Osteoblast (primary cell): ENCODE results near the gene OR51S1. TPM values are rescaled to one million over a fixed set of nuclear protein-coding genes. Genes with fewer than 3 reads are reported as not detected.

Experiments
- DNase-seq: peaks from one replicate; pipeline ENCODE4 v3.0.0; 2011; ENCODE audit warnings: low spot score, mixed read lengths; ENCODE audit not compliant: insufficient read length; ENCODE audit errors: missing footprints
- H2AFZ ChIP-seq: 2 replicates; pipeline ENCODE4 v1.6.0; 2011; ENCODE audit warnings: mild to moderate bottlenecking, low read length
- H3K27ac ChIP-seq: 2 replicates; pipeline ENCODE4 v1.5.1; 2011; ENCODE audit warnings: mild to moderate bottlenecking, low read depth, low read length, moderate library complexity
- H3K27me3 ChIP-seq: 2 replicates; pipeline ENCODE4 v1.6.0; 2012; ENCODE audit warnings: mild to moderate bottlenecking, control low read depth, inconsistent platforms, low read length, moderate library complexity; ENCODE audit not compliant: insufficient read depth
- H3K36me3 ChIP-seq: 2 replicates; pipeline ENCODE4 v1.5.1; 2011; ENCODE audit warnings: mild to moderate bottlenecking, low read length, control low read depth, moderate library complexity; ENCODE audit not compliant: insufficient read depth
- H3K4me1 ChIP-seq: 2 replicates; pipeline ENCODE4 v1.5.1; 2011; ENCODE audit warnings: mild to moderate bottlenecking, low read length, control low read depth, moderate library complexity; ENCODE audit not compliant: insufficient read depth
- H3K4me2 ChIP-seq: 2 replicates; pipeline ENCODE4 v1.6.0; 2011; ENCODE audit warnings: mild to moderate bottlenecking, low read length; ENCODE audit not compliant: insufficient read depth
- H3K4me3 ChIP-seq: fragments of 200-600 bp; sonication (generic); 3 replicates; pipeline ENCODE4 v1.5.1; 2012; ENCODE audit warnings: mild to moderate bottlenecking, low read length, inconsistent platforms; ENCODE audit not compliant: insufficient read depth
- H3K79me2 ChIP-seq: 2 replicates; pipeline ENCODE4 v1.6.0; 2012; ENCODE audit warnings: mild to moderate bottlenecking, low read length, control low read depth, inconsistent platforms; ENCODE audit not compliant: insufficient read depth
- H3K9me3 ChIP-seq: 2 replicates; pipeline ENCODE4 v1.5.1; 2011; ENCODE audit warnings: low read depth, low read length, control low read depth
- H4K20me1 ChIP-seq: 2 replicates; pipeline ENCODE4 v1.6.0; 2012; ENCODE audit warnings: mild to moderate bottlenecking, low read length, control low read depth; ENCODE audit not compliant: insufficient read depth
- total RNA-seq: library from RNA; depleted of rRNA; stranded (reverse); fragments of >200 nt; gene quantifications from 2 replicates; pipeline ENCODE4 v1.2.3, GENCODE V29; 2012
- TF ChIP-seq, protein P1 (sequence below): IDR thresholded peaks from 2 replicates; pipeline ENCODE4 v1.5.1; 2011; ENCODE audit warnings: mild to moderate bottlenecking, low read depth, low read length, moderate library complexity; ENCODE audit errors: extremely low read depth

OR51S1 gene
- total RNA-seq, 1 donor: not detected

DNA sequence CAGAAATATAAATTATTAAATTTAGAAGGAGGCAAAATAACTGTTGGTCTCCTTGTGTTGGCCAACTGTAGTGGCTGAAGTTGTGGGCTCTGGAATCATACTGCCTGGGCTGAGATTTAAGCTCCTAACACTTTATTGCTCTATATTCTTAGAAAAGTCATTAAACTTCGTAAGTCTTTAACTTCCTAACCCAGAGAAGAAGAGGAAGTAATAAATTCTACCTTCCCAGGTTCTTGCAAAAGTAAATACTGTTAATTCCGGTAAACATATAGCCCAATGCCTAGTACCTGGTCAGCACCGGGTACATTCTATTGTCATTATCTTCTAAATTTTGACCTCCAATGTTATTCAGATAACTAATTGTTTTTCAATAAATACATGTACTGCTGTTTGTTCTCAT is 37.2 kb upstream of the OR51S1 start:
- Histone ChIP-seq H2AFZ (no peak overlapping the region), H3K4me3 (no peak overlapping the region), H3K4me1 (peaks cover under 1% of the 10 kb centered on the region), H4K20me1 (no peaks in the 10 kb centered on the region), H3K27ac (no peak overlapping the region), H3K36me3 (no peaks in the 10 kb centered on the region), H3K79me2 (no peaks in the 10 kb centered on the region), H3K27me3 (no peaks in the 10 kb centered on the region), H3K4me2 (no peak overlapping the region), H3K9me3 (no peaks in the 10 kb centered on the region)
- DNase-seq: no peak
- TF ChIP-seq, protein P1, sequence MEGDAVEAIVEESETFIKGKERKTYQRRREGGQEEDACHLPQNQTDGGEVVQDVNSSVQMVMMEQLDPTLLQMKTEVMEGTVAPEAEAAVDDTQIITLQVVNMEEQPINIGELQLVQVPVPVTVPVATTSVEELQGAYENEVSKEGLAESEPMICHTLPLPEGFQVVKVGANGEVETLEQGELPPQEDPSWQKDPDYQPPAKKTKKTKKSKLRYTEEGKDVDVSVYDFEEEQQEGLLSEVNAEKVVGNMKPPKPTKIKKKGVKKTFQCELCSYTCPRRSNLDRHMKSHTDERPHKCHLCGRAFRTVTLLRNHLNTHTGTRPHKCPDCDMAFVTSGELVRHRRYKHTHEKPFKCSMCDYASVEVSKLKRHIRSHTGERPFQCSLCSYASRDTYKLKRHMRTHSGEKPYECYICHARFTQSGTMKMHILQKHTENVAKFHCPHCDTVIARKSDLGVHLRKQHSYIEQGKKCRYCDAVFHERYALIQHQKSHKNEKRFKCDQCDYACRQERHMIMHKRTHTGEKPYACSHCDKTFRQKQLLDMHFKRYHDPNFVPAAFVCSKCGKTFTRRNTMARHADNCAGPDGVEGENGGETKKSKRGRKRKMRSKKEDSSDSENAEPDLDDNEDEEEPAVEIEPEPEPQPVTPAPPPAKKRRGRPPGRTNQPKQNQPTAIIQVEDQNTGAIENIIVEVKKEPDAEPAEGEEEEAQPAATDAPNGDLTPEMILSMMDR: no peak

DNA sequence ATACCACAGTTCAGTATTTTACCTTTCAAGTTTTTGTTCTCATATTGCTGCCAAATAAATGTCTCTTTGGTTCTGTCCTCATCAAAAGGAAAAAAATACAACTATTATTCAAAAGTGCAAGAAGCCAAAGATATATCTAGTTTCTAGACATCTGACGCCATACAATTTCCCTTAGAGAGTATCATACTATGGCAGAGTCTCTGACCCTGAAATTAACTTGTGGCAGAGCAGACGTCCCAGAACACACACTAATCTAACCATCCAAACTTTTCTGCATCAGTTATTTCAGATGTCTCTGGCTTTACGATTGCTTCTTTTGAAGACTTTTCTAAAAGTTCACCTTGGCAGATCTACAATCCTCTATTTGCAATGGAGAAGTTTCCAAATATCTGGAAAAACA is 35.4 kb upstream of the OR51S1 start:
- DNase-seq: no peak
- Histone ChIP-seq H3K27me3 (no peaks in the 10 kb centered on the region), H4K20me1 (no peaks in the 10 kb centered on the region), H2AFZ (no peak overlapping the region), H3K79me2 (no peaks in the 10 kb centered on the region), H3K9me3 (no peaks in the 10 kb centered on the region), H3K4me1 (peaks cover 5% of the 10 kb centered on the region), H3K36me3 (no peaks in the 10 kb centered on the region), H3K27ac (no peak overlapping the region), H3K4me3 (no peak overlapping the region), H3K4me2 (no peak overlapping the region)
- TF ChIP-seq, protein P1: no peak

DNA sequence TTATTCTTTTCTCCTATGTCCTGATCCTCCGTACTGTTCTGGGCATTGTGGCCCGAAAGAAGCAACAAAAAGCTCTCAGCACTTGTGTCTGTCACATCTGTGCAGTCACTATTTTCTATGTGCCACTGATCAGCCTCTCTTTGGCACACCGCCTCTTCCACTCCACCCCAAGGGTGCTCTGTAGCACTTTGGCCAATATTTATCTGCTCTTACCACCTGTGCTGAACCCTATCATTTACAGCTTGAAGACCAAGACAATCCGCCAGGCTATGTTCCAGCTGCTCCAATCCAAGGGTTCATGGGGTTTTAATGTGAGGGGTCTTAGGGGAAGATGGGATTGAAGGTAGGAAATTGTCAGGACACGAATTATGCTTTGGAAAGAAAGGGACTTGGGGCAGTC is 33.5 kb upstream of the OR51S1 start:
- TF ChIP-seq, protein P1: no peak
- H3K36me3 ChIP-seq: no peaks in the 10 kb centered on the region
- H3K79me2 ChIP-seq: no peaks in the 10 kb centered on the region
- peaks cover 5% of the 10 kb centered on the region for H3K4me1 ChIP-seq
- no peak overlapping the region for H3K4me2 ChIP-seq
- no peaks in the 10 kb centered on the region for H4K20me1 ChIP-seq
- H2AFZ ChIP-seq: no peak overlapping the region
- H3K4me3 ChIP-seq: no peak overlapping the region
- no peak overlapping the region for H3K27ac ChIP-seq
- no peaks in the 10 kb centered on the region for H3K27me3 ChIP-seq
- no peaks in the 10 kb centered on the region for H3K9me3 ChIP-seq
- DNase-seq: no peak

DNA sequence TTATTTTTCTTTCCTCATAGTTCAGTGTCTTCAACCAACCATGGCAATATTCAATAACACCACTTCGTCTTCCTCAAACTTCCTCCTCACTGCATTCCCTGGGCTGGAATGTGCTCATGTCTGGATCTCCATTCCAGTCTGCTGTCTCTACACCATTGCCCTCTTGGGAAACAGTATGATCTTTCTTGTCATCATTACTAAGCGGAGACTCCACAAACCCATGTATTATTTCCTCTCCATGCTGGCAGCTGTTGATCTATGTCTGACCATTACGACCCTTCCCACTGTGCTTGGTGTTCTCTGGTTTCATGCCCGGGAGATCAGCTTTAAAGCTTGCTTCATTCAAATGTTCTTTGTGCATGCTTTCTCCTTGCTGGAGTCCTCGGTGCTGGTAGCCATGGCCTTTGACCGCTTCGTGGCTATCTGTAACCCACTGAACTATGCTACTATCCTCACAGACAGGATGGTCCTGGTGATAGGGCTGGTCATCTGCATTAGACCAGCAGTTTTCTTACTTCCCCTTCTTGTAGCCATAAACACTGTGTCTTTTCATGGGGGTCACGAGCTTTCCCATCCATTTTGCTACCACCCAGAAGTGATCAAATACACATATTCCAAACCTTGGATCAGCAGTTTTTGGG is 33.0 kb upstream of the OR51S1 start, which contains the start of gene OR51T1:
Gene OR51T1 (plus strand): TSS at position 41 of the 641 bp plus-strand sequence. CDS start 0 bp downstream, at position 41.
- Histone ChIP-seq H4K20me1 (no peaks in the 10 kb centered on the region), H3K4me3 (no peak within 1 kb of the TSS), H3K4me1 (peaks cover 5% of the 10 kb centered on the region), H3K4me2 (peak within 1 kb of the TSS; percentile 17), H3K27ac (no peak within 1 kb of the TSS), H3K36me3 (no peaks in the 10 kb centered on the region), H2AFZ (peak within 1 kb of the TSS; percentile 36), H3K9me3 (no peaks in the 10 kb centered on the region), H3K79me2 (no peaks in the 10 kb centered on the region), H3K27me3 (no peaks in the 10 kb centered on the region)
- no peak for DNase-seq
- TF ChIP-seq, protein P1: no peak
